Measurements from ENCODE around the gene HPCAL1.
"Not testable (repeated sequence)": the region's sequence is repeated elsewhere in the genome, so short reads cannot be mapped to it uniquely, and the experiment has no call there.

HPCAL1 gene

GRCh38 chr2:10302479-10303180 lies at the start of gene HPCAL1:
Gene HPCAL1, plus strand, starts transcription at chr2:10302904. Its CDS starts 116,854 bp downstream, at chr2:10419758.
- DNase-seq, result peak; percentile 85

GRCh38 chr2:10253596-10254372 lies 48.9 kb upstream of the HPCAL1 start:
- DNase-seq, result no peak

GRCh38 chr2:10254373-10255188 lies 48.1 kb upstream of the HPCAL1 start:
- DNase-seq, result no peak

GRCh38 chr2:10255189-10256030 lies 47.3 kb upstream of the HPCAL1 start:
- no peak for DNase-seq

DNA sequence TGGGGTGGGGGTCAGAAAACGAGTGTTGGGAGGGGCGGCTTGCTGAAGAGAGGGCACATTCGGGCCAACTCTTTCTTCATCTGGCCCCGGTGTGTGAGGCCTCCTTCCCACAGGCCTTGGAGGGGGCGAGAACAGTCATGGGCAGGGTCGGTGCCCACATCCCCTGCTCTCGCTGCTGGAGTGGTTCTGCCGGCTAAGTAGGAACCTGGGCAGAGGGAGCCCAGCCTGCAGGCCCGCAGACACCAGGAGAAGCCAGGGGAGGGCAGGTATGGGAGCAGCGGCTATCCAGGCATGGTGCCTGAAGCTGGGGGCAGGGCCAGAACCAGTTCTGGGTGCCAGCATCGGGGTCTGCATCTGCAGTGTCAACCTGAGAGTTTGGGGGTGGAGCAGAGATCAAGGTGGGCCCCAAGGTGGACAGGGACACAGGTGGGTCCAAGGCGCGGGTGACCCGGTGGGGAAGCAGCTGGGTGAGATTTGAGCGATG lies 46.6 kb upstream of the HPCAL1 start:
- no peak for DNase-seq

DNA sequence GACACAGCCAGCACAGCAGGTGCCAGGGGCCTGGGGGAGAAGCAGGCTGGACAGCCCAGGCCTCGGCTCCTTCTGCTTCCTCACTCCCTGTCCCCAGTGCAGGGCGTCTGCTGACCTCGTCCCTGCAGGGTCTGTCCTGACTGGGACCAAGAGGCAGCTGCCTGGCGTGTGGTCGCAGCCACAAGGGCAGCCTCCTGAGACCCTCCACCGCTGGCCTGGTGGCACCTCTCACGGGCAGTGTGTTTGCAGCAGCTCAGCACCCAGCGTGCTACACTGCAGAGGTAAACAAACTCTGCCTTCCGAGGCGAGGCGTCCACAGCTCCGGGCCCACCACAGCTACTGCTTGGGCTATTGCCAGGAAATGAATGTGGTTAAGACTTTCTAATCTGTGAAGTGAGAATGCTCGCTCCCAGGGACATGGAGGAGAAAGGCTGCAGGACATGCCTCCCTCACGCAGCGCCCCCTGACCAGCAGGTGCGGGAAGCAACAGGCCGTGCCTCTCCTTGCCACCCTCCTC lies 46.1 kb upstream of the HPCAL1 start:
- DNase-seq, result no peak

GRCh38 chr2:10257036-10257435 lies 45.7 kb upstream of the HPCAL1 start:
- no peak for DNase-seq

DNA sequence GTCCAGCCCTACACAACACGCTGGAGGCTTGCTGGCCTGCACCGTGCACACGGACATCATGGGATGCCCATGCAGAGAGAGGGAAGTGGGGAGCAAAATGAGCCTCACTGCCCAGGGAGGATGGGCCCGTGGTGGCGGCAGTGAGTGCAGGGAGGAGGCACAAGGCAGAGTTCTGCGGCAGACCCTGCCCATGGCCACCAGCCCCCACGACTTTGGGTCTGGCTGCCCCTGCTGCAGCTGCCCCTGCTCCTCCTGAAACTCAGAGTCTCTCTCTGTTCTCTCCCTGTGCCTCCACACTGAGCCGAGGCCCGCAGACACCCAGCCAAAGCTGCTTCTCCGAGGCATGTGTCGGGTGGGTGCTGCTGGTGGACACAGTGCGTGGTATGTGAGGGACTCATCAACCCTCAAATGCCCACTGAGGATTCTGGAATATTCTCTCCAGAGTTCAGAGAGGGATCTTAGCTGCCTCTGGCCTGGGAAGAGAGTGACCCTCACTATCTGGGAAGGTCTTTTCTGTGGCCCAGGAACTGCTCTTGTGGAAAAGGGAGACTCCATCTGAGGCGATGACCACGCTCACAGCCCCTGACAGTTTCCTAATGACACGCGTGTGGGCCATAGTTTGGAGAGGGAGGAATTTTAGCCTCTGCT lies 45.1 kb upstream of the HPCAL1 start:
- DNase-seq, result no peak

DNA sequence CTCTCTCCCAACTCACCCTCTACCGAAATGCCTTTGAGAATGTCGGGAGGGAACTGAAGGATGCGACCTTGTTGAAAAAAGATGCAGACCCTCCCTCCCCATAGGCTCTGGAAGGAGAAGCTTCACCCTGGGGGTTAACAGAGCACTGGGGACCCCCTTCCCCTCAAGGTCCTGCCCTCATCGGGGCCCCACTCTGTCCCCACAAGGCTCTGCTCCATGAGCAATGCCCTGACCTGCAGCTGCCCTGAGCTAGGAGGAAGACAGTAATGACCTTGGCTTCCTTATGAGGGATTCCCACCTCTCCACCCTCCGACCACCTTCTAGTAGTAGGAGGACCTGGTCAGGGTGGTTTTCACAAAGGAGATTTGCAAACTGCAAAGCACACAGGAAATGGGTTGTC lies 44.4 kb upstream of the HPCAL1 start:
- DNase-seq, result no peak

DNA sequence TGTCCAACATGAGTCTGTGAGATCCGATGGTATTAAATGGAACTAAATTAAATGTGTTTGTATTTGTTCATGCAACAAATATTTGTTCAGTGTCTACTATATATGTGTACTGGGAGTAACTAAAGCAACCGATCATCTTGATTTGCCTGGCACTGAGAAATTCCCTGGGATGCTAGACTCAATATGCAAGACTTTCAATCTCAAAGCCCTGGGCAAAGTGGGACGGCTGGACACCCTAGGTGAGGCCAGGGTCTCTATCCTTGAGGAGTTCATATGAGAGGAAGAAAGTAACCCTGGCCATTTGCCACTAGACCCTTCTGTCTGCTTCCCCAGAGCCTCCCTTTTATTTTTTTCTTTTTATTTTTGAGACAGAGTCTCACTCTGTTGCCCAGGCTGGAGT lies 44.0 kb upstream of the HPCAL1 start:
- no peak for DNase-seq

- DNase-seq, result no peak
Observed at GRCh38 chr2:10260130-10260529, 42.6 kb upstream of the HPCAL1 start.

GRCh38 chr2:10263526-10263925 lies 39.2 kb upstream of the HPCAL1 start:
- DNase-seq, result not testable (repeated sequence)

DNA sequence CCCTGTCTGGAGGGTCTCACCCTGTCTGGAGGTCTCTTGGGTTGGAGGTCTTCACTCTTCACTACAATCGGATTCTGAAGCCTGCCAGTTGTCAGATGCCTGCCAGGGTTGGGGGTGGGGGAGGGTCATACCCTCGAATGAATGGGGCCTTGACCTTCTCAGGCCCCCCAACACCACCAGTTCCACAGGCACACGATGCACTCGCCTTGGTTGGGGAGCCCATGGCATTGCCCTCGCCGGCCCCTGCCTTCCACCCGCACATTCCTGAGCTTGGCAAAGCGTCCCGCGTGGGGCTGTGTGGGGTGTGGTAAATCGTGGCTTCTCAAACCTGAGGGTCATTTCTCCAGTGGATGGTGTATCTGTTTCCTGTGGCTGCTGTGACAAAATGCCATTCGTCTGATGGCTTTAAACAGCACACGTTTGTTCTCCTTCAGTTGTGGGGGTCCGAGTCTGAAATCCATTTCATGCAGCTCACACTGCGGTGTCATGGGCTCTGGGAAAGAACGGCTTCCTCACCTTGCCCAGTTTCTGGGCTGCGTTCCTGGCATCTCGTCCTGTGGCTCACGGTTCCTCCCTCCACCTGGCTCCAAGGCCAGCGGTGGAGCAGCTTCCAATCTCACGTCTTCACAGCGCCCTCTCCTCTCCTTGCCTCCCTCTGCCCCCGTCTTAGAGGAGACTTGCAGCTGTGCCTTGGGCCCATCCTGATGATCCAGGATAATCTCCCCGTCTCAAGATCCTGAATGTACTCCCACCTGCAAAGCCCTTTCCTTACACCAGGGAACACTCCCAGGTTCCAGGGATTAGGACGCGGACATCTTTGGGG lies 38.0 kb upstream of the HPCAL1 start:
- no peak for DNase-seq

- no peak for DNase-seq
Observed at GRCh38 chr2:10265329-10266132, 37.2 kb upstream of the HPCAL1 start.

- DNase-seq, result no peak
Observed at GRCh38 chr2:10266133-10266620, 36.5 kb upstream of the HPCAL1 start.

GRCh38 chr2:10267036-10267435 lies 35.7 kb upstream of the HPCAL1 start:
- no peak for DNase-seq

GRCh38 chr2:10267551-10268465 lies 34.9 kb upstream of the HPCAL1 start:
- no peak for DNase-seq

DNA sequence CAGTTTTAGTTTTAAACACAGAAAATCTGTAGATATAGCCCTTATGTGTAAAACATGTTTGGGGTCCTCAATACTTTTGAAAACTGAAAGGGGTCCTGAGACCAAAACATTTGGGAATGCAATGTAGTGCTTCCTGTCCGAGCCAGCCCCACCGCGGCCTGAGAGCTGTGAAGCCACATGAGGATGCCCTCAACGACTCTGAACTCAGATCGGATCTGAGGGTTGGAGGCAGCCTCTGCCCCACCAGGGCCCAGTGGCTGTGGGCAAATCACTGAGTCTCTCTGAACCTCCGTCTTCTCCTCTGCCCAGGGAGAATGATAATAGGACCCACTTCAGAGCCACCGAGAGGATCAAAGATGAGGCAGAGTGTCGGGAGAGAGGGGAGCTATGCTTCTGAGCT lies 33.4 kb upstream of the HPCAL1 start:
- no peak for DNase-seq
